ELR (cell line): ENCODE data around the gene RAD51.

Experiments used
- DNase-seq: peaks from one replicate; pipeline ENCODE4 v3.0.0-alpha.2; 2015; ENCODE audit warnings: low read depth

The RAD51 gene

DNA sequence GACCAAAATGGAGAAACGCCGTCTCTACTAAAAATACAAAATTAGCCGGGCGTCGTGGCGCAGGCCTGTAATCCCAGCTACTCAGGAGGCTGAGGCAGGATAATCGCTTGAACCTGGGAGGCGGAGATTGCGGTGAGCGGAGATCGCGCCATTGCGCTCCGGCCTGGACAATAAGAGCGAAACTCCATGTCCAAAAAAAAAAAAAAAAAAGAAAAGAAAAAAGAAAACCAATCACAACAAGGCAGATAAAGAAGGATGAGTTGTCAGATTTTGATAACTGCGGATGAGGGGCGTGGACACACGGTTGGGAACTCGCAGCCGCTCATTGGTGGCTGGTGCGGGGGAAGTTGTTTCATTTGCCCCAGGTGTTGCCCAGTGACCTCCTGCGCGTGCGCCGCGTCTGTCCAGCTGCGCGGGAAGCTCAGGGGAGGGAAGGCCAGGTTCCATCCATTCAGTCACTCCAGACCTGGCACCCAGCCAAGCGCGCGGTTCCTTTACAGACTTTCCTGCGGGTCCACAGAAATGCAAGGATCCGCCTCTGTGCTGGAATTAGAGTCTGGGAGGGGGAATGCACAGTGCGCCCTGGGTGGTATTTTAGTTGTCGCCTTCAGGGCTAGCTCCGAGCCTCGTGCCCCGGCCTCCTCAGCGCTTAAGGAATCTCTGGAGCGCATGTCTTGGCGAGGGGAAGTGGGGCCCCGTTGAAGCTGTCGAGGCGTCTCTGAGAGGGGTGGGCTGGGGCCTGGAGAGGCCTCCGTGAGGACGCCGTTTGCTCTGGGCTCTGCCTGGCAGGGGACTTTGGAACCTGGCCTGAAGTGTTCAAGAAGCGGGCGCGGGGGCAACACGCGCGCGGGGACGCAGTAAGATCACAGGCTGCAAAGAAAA is 68.2 kb downstream of the RAD51 start:
- peak; percentile 50 for DNase-seq

DNA sequence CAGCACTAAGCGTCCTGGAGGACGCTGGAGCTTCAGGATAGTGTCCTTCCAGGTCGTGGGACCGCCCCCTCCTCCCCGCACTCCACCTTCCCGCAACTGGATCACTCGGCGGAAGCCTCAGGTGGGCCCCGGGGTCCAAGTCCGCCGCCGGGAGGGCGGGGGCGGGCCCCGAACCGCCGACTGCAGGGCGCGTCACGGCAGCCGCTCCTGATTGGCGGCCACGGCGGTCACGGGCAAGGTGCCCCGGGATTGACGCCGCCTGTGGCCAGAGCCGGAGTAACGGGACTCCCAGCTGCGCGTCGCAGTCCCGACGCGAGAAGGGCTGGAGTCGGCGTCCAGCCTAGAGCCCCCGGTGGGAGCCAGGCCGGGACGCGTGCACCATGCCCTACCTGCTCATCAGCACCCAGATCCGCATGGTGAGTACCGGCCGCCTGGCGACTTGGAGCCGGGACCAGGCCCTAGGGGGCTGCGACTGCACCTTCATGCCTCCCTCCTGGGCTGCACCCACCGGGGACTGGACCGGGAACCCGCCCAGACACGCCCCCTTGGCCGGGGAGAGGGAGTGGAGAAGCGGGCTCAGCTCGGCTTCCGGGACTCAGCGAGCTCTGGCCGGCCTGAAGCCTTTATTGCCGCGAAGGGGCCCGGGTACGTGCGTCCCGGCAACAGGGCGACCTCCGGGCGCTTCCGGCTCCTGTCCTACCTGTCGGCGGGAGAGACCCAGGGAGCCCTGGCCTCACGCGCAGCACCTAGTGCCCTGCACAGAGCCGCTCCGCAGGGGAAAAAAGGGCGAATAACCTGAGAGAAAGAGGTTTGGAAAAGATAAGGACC is 69.0 kb downstream of the RAD51 start, which contains the start of gene GCHFR:
GCHFR (plus strand) TSS at position 268 of the 828 bp plus-strand sequence; CDS start at position 381, 113 bp downstream.
- DNase-seq = peak; percentile 69

DNA sequence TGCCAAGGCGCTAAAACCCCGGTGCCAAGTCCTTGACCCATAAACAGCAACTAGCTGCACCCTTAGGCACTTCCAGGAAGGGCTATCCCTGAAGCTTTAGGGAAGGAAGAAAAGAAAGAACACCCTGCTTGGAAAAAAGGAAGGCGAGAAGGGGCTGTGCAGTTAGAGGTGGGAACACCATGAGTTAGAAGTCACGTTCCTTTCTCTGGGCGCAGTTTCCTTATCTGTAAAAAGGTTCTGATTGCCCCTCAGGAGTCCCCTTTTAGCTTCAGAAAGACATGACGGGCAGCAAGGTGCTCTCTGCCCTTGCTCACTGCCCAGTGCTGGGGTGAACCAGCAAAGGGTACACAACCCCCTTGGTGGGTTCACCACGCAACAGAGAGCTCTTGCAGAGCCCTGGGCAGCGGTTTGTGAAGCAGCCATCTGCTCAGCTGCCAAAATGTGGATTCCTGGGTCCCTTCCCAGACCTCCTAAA is 69.7 kb downstream of the RAD51 start:
- DNase-seq = no peak

DNA sequence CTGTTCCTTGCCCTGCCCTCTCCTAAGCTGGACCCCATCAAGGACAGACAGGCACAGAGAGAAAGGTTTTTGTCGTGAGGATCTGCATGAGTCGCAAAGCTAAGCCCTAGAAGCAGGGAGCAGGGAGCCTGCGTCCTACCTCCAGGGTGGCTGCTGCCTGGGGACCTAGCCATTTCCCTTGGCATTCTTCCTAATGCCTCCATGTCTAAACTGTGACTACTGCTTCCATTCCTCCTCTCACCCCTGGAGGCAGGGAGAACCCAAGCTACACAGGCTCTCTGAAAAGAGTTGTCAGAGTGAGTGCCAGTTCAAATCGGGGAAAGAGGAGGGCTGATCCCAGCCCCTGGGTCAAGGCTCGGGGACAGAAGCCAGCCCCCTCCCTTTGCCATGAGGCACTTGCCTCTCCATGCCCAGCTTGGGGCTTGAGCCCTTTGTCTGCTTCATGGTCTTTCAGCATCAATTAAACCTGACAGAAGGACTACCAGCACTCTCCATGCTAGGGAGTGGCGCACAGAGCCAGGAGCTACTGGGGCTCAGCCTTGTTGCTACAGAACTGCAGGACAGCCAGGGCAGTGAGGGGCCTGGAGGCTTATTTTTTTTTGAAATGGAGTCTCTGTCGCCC is 71.3 kb downstream of the RAD51 start:
- DNase-seq = no peak

DNA sequence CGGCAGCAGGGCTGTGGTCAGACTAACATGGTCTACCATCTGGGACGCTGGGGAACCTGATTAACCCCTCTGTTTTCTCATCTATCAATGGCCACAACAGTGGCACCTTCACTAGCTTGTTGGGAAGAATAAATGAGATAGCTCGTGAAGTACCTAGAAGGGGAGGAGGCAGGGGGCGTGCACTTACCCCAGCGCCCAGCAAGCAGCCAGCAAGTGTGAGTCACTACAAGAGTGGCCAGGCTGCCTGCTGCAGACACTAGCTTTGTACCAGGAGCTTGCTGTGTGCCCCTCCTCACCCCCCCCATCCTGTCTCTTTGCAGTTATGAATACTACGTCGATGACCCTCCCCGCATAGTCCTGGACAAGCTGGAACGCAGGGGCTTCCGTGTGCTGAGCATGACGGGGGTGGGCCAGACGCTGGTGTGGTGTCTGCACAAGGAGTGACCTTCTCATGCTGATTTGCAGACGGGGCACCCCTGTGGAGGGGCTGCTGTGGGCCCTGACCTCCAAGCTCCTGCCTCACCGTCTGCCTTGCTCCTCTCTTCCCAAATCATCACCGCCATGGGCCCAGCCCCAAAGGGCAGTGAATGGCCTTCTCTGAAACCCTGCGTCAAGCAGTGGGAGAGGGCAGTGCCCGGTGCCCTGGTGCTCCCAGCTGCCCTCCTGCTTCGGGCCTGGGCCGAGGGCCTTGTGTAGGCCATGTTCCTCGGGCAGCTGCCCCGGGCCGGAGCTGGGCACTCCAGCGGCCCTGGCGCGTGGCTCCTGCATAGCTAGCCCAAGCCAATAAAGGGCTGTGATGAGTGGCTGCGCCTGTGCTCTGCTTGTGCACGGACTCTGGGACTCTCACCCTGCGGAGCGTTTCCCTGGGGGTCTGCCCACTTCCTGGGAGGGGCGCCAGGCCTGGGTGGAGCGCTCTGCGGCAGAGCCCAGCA is 72.2 kb downstream of the RAD51 start:
- DNase-seq = peak; percentile 57

DNA sequence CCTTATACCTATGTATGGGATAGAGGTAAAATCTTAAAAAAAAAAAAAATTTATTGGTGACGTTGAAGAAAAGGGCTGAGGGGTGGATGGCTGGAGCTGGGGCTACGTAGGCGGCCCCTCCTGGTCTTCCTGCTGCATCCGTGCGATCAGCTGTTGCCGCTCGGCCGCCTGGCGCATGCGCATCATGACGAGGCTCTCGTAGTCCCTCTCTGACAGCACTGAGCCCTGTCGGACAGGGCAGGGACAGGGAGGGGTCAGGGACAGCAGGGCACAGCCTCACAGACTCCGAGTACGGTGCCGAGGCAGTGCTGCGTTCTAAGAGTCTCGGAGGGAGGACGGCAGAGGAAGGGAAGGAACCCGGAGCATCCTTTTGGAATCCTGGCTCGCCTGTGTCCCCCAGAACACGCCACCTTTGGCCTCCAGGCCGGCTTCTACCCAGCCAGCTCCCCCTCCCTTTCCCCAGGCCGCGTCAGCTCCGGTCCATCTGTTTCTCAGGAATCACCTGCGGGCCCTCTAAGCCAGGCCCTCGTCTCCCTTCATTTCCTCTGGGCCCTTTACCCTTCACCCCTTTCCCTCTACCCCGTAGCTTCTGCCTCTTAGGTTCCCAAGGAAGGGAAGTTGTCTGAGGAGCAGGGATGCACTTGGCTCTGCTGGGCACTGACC is 73.0 kb downstream of the RAD51 start:
- DNase-seq = no peak

DNA sequence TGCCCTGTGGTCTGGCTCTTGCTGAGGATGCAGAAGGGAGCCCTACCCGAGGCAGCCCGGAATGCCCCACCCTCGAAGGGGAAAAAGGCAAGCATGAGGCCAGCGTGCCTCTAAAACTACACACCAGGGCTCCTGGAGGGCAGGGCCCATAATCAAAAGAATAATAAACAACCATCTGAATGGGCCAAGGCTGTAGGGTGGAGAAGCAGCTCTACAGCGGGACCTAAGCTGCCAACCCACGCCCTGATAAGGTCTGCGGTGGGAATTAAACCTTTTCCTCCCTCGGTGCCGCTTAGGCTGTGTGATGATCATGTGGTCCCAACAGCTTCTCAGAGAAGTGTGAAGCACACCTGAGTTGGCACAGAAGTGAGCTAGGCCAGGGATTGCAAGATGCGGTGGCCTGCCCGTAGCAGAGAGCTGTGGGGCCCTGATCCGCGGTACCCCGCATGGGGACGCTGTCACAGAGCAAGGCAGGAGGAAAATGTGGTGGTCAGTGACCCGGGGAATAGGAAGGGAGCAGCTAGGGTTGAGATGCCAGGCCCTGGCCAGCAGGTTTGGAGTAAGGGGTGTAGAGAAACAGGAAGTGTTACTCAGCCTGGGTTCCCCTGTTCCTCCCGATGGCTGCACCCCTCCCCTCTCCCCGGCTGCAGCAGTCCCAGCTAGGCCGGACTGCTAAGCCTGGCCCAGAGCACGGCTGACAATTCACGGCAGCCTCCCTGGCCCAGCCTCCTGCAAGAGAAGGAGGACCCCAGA is 73.7 kb downstream of the RAD51 start:
- DNase-seq = no peak

DNA sequence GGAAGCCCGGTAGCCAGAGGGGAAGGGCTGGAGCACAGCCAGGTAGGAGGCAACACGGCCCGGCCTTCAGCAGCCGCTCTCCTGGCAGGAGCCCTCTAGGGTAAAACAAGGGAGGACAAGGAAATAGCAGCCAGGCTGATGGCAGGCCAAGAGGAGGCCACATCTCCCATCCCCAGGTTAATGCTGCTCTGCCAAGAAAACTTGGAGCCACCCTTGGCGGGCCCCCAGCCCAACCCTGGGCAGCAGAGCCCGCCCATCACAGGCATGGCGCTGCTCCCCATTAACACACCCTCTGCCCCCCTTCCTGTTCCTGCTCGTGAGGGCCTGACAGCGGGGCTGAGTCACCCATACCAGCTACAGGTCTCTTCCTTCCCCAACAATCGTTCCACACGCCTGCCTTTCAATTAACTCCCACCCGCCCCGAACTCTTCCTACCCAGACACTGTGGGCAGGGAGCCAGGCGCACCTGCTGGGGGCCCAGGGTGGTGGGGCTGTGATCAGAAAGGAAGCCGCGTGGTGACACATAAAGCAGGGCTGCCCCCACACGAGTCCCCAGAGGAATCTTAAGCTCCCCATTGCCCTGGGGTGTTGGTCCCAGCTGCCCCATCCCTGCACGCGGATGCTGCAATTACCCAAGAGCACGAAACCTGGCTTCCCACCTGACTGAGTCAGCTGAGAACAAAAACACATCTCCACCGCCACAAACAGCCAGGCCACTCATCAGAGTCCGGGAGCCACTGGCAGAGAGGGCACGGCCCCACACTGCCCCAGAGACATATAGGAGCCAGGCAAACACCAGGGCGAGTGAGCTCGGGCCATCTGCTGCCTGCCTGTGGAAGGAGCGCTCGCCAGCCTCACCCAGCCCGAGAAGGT is 74.5 kb downstream of the RAD51 start, which contains the start of gene C15orf62:
C15orf62 (plus strand) TSS at position 707 of the 873 bp plus-strand sequence. CDS start 516 bp downstream, outside the sequence.
- peak; percentile 67 for DNase-seq

DNA sequence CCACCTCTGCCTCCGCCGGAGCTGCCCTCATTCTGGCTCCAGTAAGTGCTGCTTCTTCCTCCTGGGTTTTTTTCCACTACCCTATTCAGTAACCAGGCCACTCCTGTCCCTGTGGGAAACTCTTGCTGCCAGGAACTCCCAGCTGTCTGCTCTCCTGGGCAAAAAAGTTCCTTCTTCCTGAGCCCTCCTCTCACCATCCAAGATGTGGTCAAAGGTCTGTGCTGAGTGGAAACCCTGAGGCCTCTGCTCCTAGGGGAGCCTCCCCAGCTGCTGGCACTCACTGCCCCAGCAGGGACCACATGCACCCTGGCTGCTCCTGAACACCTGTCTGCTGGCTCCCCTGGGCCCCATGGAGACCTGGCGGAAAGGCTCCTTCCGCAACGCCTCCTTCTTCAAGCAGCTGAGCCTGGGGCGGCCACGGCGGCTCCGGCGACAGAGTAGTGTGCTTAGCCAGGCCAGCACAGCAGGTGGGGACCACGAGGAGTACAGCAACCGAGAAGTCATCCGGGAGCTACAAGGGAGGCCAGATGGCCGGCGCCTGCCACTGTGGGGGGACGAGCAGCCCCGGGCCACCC is 75.3 kb downstream of the RAD51 start:
- no peak for DNase-seq

DNA sequence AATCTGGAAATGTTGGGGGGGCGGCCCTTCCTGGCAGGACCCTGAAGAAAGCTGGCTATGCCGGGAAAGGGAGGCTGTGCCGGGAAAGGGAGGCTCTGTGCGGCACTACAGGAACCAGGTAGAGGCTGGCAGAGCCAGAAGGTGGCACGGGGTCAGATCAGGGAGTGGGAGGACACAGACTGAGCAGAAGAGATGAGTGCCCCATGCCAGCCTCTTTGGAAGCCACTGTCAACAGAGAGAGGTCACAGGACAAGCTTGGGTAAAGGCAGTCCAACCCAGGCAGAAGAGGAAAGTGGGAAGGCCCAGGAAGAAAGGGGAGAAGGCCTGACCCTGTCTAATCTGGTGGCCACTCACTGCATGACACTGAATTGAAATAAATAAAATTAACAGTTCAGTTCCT is 76.3 kb downstream of the RAD51 start:
- no peak for DNase-seq

DNA sequence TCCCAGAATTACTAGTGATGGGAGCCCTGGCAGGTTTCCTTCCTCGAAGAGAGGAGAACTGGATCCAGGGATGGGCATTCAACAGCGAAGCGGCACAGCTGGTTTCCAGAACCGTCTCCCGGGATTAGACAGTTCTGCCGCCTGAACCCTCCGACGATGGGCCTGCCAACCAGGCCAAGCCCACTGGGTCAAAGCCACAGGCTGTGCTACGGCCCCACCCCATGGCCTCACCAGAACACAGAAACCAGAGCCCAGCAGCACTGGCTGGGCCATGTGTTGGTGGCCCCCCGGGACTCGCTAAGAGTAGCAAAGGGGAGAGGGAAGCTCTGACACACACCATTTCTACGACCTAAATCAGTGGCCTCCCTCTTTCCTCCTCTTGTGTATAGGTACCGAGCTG is 77.0 kb downstream of the RAD51 start:
- no peak for DNase-seq

DNA sequence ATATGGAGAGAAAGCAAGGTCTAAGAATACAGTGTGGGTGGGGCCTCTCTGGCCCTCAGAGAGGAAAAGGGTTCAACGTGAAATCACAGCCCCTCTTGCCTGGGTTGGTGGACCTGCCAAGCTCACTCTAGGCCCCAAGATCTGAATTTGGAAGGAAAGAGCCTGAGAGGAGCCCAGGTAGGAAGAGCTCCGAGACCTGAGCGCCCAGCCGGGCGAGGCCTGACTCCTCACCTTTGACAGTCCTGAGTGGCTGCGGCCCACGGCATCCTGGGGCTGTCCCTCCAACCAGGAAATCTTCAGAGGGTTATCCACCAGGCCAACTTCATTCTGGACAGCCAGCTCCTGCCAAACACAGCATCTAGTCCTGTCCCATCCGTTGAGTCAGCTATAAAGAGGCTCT is 78.5 kb downstream of the RAD51 start:
- no peak for DNase-seq

DNA sequence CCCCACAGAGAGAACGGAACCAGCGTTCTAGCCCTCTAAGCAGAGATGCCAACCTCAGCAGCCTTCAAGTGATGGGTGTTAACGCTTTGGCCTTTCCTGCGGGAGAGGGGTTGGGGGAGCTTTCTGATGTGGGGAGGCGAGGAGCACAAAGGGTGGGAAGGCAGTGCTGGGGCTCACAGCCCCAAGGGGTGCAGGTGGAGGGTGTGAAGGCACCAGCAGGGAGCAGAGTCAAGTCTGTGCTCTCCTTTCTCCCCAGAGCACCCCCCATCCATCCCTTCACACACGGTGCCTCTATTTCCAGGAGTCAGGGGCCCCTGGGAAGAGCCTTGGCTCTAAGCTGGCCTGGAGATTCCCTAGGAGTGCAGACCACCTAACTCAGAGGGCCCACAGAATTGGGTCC is 78.9 kb downstream of the RAD51 start:
- no peak for DNase-seq

DNA sequence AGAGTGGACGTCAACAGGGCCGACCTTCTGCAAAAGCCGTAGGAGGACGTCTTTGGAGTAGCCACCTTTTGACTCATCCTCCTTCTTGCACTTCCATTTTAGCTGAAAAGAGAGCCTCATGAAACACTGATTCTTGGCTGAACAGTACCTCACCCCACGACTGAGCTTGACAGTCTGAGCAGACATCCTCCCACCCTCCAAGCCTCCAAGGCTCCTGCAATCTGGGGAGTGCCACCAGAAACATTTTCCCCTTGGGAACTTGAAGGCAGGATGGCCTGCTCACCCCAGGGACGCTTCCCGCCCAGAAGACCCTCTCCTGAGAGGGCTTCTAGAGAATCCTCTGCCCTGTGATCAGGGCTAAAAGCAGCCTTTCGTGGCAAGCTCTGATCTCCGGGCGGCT is 80.0 kb downstream of the RAD51 start:
- DNase-seq = no peak

DNA sequence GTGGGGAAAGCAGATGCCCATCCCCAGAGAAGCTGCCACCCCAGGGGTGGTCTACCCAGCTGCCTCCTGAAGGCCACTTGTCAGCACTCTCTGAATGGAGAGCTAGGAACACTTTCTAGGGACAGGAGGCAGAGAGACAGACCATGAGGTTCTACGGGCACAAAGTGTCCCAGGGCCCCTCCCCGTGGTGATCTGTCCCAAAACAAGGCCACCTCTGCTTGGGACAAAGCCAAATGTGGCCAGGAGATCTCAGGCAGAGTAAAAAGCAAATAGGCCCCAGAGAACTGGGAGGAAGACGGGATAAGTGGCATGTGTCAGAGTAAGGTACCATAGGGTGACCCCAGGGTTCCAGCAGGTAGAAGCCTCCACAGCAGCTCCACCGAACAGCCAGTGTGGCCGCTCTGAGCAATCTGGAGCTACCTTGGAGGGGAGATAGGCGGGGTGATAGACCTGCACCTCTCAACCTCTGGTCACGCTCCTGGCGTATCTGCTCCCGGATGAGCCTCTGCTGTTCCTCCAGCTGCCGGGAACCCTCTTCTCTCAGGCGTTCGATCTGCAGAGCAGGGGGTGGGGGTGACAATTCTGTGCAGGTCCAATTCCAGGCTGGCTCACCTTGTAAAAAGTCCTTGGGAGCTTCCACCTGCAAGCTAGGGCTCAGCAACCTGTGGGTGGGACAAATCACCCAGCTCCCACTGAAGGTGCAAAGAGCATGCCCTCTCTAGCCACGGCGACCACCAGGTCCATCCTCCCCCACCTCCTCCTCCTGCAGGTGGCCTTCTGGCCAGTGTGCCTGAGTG is 81.0 kb downstream of the RAD51 start:
- no peak for DNase-seq

DNA sequence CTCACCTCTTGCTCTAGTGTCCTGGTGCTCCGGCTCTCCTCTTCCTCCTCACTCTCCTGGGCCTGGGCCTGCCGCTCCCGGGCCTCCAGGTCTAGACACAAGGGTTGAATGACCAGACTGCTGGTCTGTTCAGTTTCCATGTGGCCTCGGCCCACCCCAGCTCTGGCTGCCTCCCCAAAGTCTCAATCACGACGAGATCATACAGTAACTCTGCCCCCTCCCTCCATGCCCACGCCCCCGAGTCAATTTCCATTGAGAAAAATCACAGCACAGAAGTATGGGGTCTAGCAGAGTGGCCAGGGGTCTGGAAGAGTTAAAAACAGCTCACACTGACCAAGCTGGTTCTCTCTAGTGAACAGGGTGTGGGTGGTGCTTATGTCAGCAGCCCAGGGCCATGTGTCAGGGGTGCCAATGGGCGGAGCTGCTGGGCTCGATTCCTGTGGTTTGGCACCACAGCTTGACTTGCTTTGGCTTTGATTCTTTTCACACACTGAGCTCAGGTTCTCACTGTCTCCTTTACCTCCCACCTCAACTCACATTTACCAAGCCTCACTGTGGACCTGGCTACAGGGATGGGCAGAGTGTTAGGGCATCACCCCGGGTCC is 81.7 kb downstream of the RAD51 start:
- peak; percentile 50 for DNase-seq
